Mammary epithelial cell (primary cell): Measurements from ENCODE around the gene CREB5.

Experiments
- CTCF ChIP-seq, 2 donors: IDR thresholded peaks in 1 of 2; conservative IDR thresholded peaks in 1 of 2; 2 replicates each; pipeline ENCODE4 v1.5.1; 2011 to 2012; ENCODE audit warnings: inconsistent platforms in 2 of 2, low read length in 2 of 2, mild to moderate bottlenecking in 2 of 2, control low read depth in 1 of 2, low read depth in 1 of 2; ENCODE audit not compliant: insufficient read depth in 1 of 2; ENCODE audit errors: extremely low read depth in 1 of 2
- EZH2 ChIP-seq: IDR thresholded peaks from 2 replicates; pipeline ENCODE4 v1.6.1; 2012; ENCODE audit warnings: low read length, inconsistent platforms, borderline replicate concordance

GRCh38 chr7:28587211-28587610, 174.9 kb downstream of the CREB5 start:
- TF ChIP-seq CTCF (conservative IDR thresholded peaks at IDR 0.05 in 1 of 2, IDR thresholded peaks at IDR 0.05 in 1 of 2; ENCODE audit: extremely low read depth in 1 of 2, insufficient read depth in 1 of 2, low read depth in 1 of 2, low read length in 2 of 2) (no peak), EZH2 (no peak)
